22Rv1 (cell line): ENCODE data around the gene SLC12A7.

Source experiments
- H3K27ac ChIP-seq: fragments of 450-650 bp; 2 replicates; pipeline ENCODE4 v1.5.1; 2017
- CTCF ChIP-seq: fragments of 450-650 bp; IDR thresholded peaks from 2 replicates; pipeline ENCODE4 v1.5.1; 2017; ENCODE audit warnings: mild to moderate bottlenecking
- ZFX ChIP-seq: fragments of 450-650 bp; IDR thresholded peaks from 2 replicates; pipeline ENCODE4 v1.6.1; 2017; ENCODE audit warnings: antibody characterized with exemption, borderline replicate concordance

SLC12A7 gene

GRCh38 chr5:1052076-1052475 is 59.8 kb downstream of the SLC12A7 start:
- no peak for TF ChIP-seq ZFX
- no peak for TF ChIP-seq CTCF
- H3K27ac ChIP-seq: no peak overlapping the region

GRCh38 chr5:1051366-1051720 is 60.5 kb downstream of the SLC12A7 start:
- TF ChIP-seq CTCF: no peak
- TF ChIP-seq ZFX: no peak
- no peak overlapping the region for H3K27ac ChIP-seq

GRCh38 chr5:1050423-1051365 is 61.2 kb downstream of the SLC12A7 start:
- TF ChIP-seq ZFX (no peak), CTCF (no peak)
- H3K27ac ChIP-seq: no peak overlapping the region

GRCh38 chr5:1048861-1049838 is 62.7 kb downstream of the SLC12A7 start:
- TF ChIP-seq CTCF (no peak), ZFX (no peak)
- H3K27ac ChIP-seq: no peak overlapping the region

- H3K27ac ChIP-seq: no peak overlapping the region
- TF ChIP-seq ZFX: no peak
- TF ChIP-seq CTCF: no peak
Measured at GRCh38 chr5:1048162-1048721, 63.6 kb downstream of the SLC12A7 start.

- TF ChIP-seq ZFX (no peak), CTCF (no peak)
- H3K27ac ChIP-seq: no peak overlapping the region
Measured at GRCh38 chr5:1047332-1047965, 64.4 kb downstream of the SLC12A7 start.
